HepG2 (cell line): Measurements from ENCODE around the gene FSIP1. TPM values are rescaled to one million over a fixed set of nuclear protein-coding genes. Genes with fewer than 3 reads are reported as not detected.

Experiments
- ATF5 ChIP-seq: sonication (generic); formaldehyde crosslinking; IDR thresholded peaks from 2 replicates; pipeline ENCODE4 v1.4.0; 2020; ENCODE audit warnings: mild to moderate bottlenecking, low read depth, missing genetic modification reagents
- CCAR2 ChIP-seq: fragments of 200-400 bp; formaldehyde crosslinking; optimal IDR thresholded peaks from 2 replicates; pipeline ENCODE3; 2018; ENCODE audit warnings: low read depth, mild to moderate bottlenecking, low read length, moderate library complexity
- DMTF1 ChIP-seq: sonication (generic); formaldehyde crosslinking; IDR thresholded peaks from 2 replicates; pipeline ENCODE4 v1.4.0; 2020; ENCODE audit warnings: mild to moderate bottlenecking, missing genetic modification reagents
- ELF1 ChIP-seq: sonication (generic); formaldehyde crosslinking; IDR thresholded peaks from 2 replicates; pipeline ENCODE4 v1.4.0; 2020; ENCODE audit warnings: missing genetic modification reagents
- FLYWCH1 ChIP-seq: sonication (generic); formaldehyde crosslinking; IDR thresholded peaks from 2 replicates; pipeline ENCODE4 v1.8.1; 2023; ENCODE audit warnings: mild to moderate bottlenecking, missing genetic modification reagents
- FOXK1 ChIP-seq: sonication (generic); formaldehyde crosslinking; IDR thresholded peaks from 2 replicates; pipeline ENCODE4 v1.4.0; 2020; ENCODE audit warnings: low read depth, missing genetic modification reagents, borderline replicate concordance
- HDAC1 ChIP-seq: sonication (generic); formaldehyde crosslinking; IDR thresholded peaks from 2 replicates; pipeline ENCODE4 v1.5.1; 2020; ENCODE audit warnings: mild to moderate bottlenecking, missing genetic modification reagents
- JUND ChIP-seq: sonication (generic); formaldehyde crosslinking; IDR thresholded peaks from 2 replicates; pipeline ENCODE4 v1.8.0; 2022; ENCODE audit warnings: mild to moderate bottlenecking, missing genetic modification reagents
- KLF11 ChIP-seq: IDR thresholded peaks from 2 replicates; pipeline ENCODE4 v1.6.1; 2016; ENCODE audit warnings: missing compliant biosample characterization
- MYC ChIP-seq: sonication (generic); formaldehyde crosslinking; IDR thresholded peaks from 2 replicates; pipeline ENCODE4 v1.9.0; 2021; ENCODE audit warnings: missing genetic modification reagents, borderline replicate concordance
- NR2F6 ChIP-seq, 2 experiments: IDR thresholded peaks; 2 replicates each; pipeline ENCODE4 v1.6.1; 2016; ENCODE audit warnings: antibody characterized with exemption in 1 of 2, mild to moderate bottlenecking in 1 of 2
- RARA ChIP-seq: IDR thresholded peaks from 2 replicates; pipeline ENCODE4 v1.6.1; 2016; ENCODE audit warnings: missing genetic modification reagents, missing compliant biosample characterization
- SOX5 ChIP-seq: IDR thresholded peaks from 2 replicates; pipeline ENCODE4 v1.6.1; 2016; ENCODE audit warnings: borderline replicate concordance
- TEF ChIP-seq: sonication (generic); formaldehyde crosslinking; IDR thresholded peaks from 2 replicates; pipeline ENCODE4 v1.5.0; 2020; ENCODE audit warnings: missing genetic modification reagents
- TFE3 ChIP-seq: IDR thresholded peaks from 2 replicates; pipeline ENCODE4 v1.6.1; 2016
- TOE1 ChIP-seq: sonication (generic); formaldehyde crosslinking; IDR thresholded peaks from 2 replicates; pipeline ENCODE4 v1.4.0; 2020; ENCODE audit warnings: mild to moderate bottlenecking, missing genetic modification reagents
- YEATS2 ChIP-seq: sonication (generic); formaldehyde crosslinking; IDR thresholded peaks from 2 replicates; pipeline ENCODE4 v1.4.0; 2020; ENCODE audit warnings: missing genetic modification reagents, borderline replicate concordance
- ZBTB42 ChIP-seq: sonication (generic); formaldehyde crosslinking; IDR thresholded peaks from 2 replicates; pipeline ENCODE4 v1.5.0; 2020; ENCODE audit warnings: mild to moderate bottlenecking, missing genetic modification reagents
- ZFP37 ChIP-seq: sonication (generic); formaldehyde crosslinking; IDR thresholded peaks from 2 replicates; pipeline ENCODE4 v1.4.0; 2020; ENCODE audit warnings: missing genetic modification reagents, borderline replicate concordance
- ZMYM4 ChIP-seq: sonication (generic); formaldehyde crosslinking; IDR thresholded peaks from 2 replicates; pipeline ENCODE4 v1.8.1; 2023; ENCODE audit warnings: mild to moderate bottlenecking, missing genetic modification reagents
- ZNF256 ChIP-seq: sonication (generic); formaldehyde crosslinking; conservative IDR thresholded peaks from 2 replicates; pipeline ENCODE4 v1.4.0; 2020; ENCODE audit warnings: missing genetic modification reagents
- ZNF34 ChIP-seq: sonication (generic); formaldehyde crosslinking; IDR thresholded peaks from 2 replicates; pipeline ENCODE4 v1.4.0; 2020; ENCODE audit warnings: mild to moderate bottlenecking, missing genetic modification reagents, borderline replicate concordance
- ZNF383 ChIP-seq: sonication (generic); formaldehyde crosslinking; IDR thresholded peaks from 2 replicates; pipeline ENCODE4 v1.4.0; 2020; ENCODE audit warnings: missing genetic modification reagents, mild to moderate bottlenecking, borderline replicate concordance
- ZNF577 ChIP-seq: sonication (generic); formaldehyde crosslinking; IDR thresholded peaks from 2 replicates; pipeline ENCODE4 v1.4.0; 2020; ENCODE audit warnings: mild to moderate bottlenecking, low read depth, missing genetic modification reagents, borderline replicate concordance
- ZNF605 ChIP-seq: sonication (generic); formaldehyde crosslinking; IDR thresholded peaks from 2 replicates; pipeline ENCODE4 v1.8.0; 2022; ENCODE audit warnings: mild to moderate bottlenecking, missing genetic modification reagents
- ZNF614 ChIP-seq: IDR thresholded peaks from 2 replicates; pipeline ENCODE4 v1.6.1; 2018; ENCODE audit warnings: missing biosample characterization, missing genetic modification reagents, inconsistent platforms, borderline replicate concordance
- ZNF720 ChIP-seq: sonication (generic); formaldehyde crosslinking; IDR thresholded peaks from 2 replicates; pipeline ENCODE4 v1.4.0; 2020; ENCODE audit warnings: missing genetic modification reagents
- ZSCAN20 ChIP-seq: sonication (generic); formaldehyde crosslinking; IDR thresholded peaks from 2 replicates; pipeline ENCODE4 v1.4.0; 2020; ENCODE audit warnings: missing genetic modification reagents, mild to moderate bottlenecking, borderline replicate concordance
- polyA plus RNA-seq, 8 experiments: library from polyadenylated mRNA; depleted of rRNA in 3 of 8; stranded (reverse) in 7 of 8; unstranded in 1 of 8; fragments of >200 nt; fragmentation: Illumina TruSeq in 4 of 8; extraction: Trizol in 4 of 8; gene quantifications; 2 replicates each; pipeline versions ENCODE4 v1.2.1 to v1.2.3, GENCODE V29; 2011 to 2016; ENCODE audit warnings: low read depth in 4 of 8, missing spikeins in 1 of 8, mixed read lengths in 1 of 8; ENCODE audit not compliant: insufficient read depth in 1 of 8
- total RNA-seq, 5 experiments: library from RNA; depleted of rRNA; stranded (reverse); fragments of >200 nt; fragmentation: Illumina TruSeq; extraction: Trizol; gene quantifications; 2 replicates each; pipeline ENCODE4 v1.2.3, GENCODE V29; 2016; ENCODE audit warnings: low read depth in 1 of 5

FSIP1 gene
- total and polyA plus RNA-seq, 2 of the 13 experiments (the other 11 are each of a cell fraction or from before 2014, with no cell fraction given), result 0.18 TPM; not detected in 1

GRCh38 chr15:39579487-39580116, 203.0 kb downstream of the FSIP1 start (continued):
- TF ChIP-seq TEF (CRISPR knock-in tag) (no peak), TOE1 (CRISPR knock-in tag) (no peak), ZNF383 (CRISPR knock-in tag) (no peak), MYC (CRISPR knock-in tag) (0 out of 2 replicates have a peak, but pooled peaks have one; percentile 20), HDAC1 (no peak), ZNF256 (CRISPR knock-in tag) (no peak), TFE3 (CRISPR knock-in tag) (no peak), ZNF34 (no peak), ZSCAN20 (no peak), JUND (peak; percentile 54; the same call in 1 of the 2 replicates), ZFP37 (peak; percentile 17; the same call in 1 of the 2 replicates), YEATS2 (CRISPR knock-in tag) (no peak), ATF5 (no peak), SOX5 (CRISPR knock-in tag) (no peak), ZNF720 (no peak), ZBTB42 (CRISPR knock-in tag) (no peak), RARA (CRISPR knock-in tag) (peak; percentile 20; the same call in 1 of the 2 replicates), FLYWCH1 (no peak), ZNF605 (CRISPR knock-in tag) (peak; percentile 59; the same call in 1 of the 2 replicates), ZMYM4 (CRISPR knock-in tag) (no peak), DMTF1 (CRISPR knock-in tag) (no peak), FOXK1 (no peak), NR2F6 (IDR thresholded peaks at IDR 0.05) (no peak), NR2F6 (CRISPR knock-in tag; IDR thresholded peaks at IDR 0.05) (no peak), ELF1 (CRISPR knock-in tag) (0 out of 2 replicates have a peak, but pooled peaks have one; percentile 14), ZNF577 (CRISPR knock-in tag) (no peak), KLF11 (CRISPR knock-in tag) (no peak), ZNF614 (CRISPR knock-in tag) (no peak), CCAR2 (no peak)
